Measurements from ENCODE around the gene YEATS2. TPM values are rescaled to one million over a fixed set of nuclear protein-coding genes. Genes with fewer than 3 reads are reported as not detected.
A peak's percentile ranks its signal among the peaks of the same experiment; 100 is the strongest.
"Not testable (repeated sequence)": the region's sequence is repeated elsewhere in the genome, so short reads cannot be mapped to it uniquely, and the experiment has no call there.

Gene YEATS2
- total and polyA plus RNA-seq, 5 experiments from 2014 or later: 4.3 to 24.3 (median 6.8) TPM

GRCh38 chr3:183728204-183728603, 30.6 kb downstream of the YEATS2 start:
- ATAC-seq: no peak
- Mint-ChIP-seq H3K4me3 (no peak overlapping the region), H3K4me1 (peaks cover 0 to 1% (median 0%) of the 10 kb centered on the region in 4 donors), H3K27me3 (no peaks in the 10 kb centered on the region), H3K36me3 (peaks cover 4 to 79% (median 54%) of the 10 kb centered on the region in 3 donors), H3K9me3 (no peaks in the 10 kb centered on the region), H3K27ac (no peak overlapping the region)
- POLR2A ChIA-PET: no interaction called here
- no peak for DNase-seq

DNA sequence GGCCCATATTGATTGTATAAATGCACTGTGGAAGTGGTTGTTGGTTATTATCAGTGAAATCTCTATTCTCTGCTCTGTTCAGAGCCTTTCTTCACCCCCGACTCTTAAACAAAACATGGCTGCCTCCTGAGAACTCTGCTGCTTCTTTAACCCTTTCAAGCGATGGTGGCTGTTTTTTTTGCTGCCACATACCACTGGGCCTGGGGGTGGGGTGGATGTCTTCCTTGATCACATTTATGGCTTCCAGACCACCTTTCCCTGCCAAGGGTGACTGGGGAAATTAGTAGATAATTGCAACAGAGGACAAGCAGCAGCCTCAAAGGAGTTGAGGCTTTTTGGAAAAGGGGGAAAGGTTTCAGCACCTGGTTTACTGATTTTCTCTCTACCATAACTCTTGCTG, 32.8 kb downstream of the YEATS2 start:
- H3K4me3 Mint-ChIP-seq: no peak overlapping the region
- H3K36me3 Mint-ChIP-seq: peaks cover 4 to 84% (median 46%) of the 10 kb centered on the region in 3 donors
- H3K9me3 Mint-ChIP-seq: no peaks in the 10 kb centered on the region
- ATAC-seq (no peak), DNase-seq (no peak)
- H3K27ac Mint-ChIP-seq: peak overlapping the region in 2 of 10 donors; percentile 3 to 56
- H3K4me1 Mint-ChIP-seq: peaks cover 0 to 1% (median 0%) of the 10 kb centered on the region in 4 donors
- POLR2A ChIA-PET: no interaction called here
- no peaks in the 10 kb centered on the region for H3K27me3 Mint-ChIP-seq

- peaks cover 4 to 82% (median 39%) of the 10 kb centered on the region in 3 donors for H3K36me3 Mint-ChIP-seq
Observed at GRCh38 chr3:183731611-183732010, 34.0 kb downstream of the YEATS2 start.

DNA sequence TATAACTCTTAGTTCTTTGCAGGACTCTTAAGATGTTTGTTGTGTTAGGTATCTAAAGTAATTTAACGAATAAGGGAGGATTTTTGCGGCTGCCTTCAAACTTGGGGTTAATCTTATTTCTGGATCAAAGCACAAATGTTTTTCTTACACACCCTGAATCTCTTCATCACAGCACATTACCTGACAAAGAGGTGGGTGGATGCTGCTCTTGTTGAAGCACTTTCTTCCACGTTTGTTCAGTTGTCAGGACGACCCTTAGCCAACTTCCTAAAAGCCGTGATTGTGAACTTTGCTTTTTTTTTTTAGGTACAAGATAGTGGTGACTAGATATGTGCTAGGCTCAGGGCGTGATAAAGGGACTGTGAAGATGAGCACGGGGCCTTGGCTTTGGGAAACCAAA, 36.0 kb downstream of the YEATS2 start:
- POLR2A ChIA-PET: no interaction called here
- H3K4me1 Mint-ChIP-seq: peaks cover 0 to 1% (median 0%) of the 10 kb centered on the region in 4 donors
- no peaks in the 10 kb centered on the region for H3K9me3 Mint-ChIP-seq
- no peak overlapping the region for H3K4me3 Mint-ChIP-seq
- no peak for ATAC-seq
- H3K36me3 Mint-ChIP-seq: peaks cover 7 to 83% (median 42%) of the 10 kb centered on the region in 3 donors
- DNase-seq: no peak
- no peaks in the 10 kb centered on the region for H3K27me3 Mint-ChIP-seq
- no peak overlapping the region for H3K27ac Mint-ChIP-seq

More at GRCh38 chr3:183731611-183732010, 34.0 kb downstream of the YEATS2 start:
- Mint-ChIP-seq H3K27me3 (no peaks in the 10 kb centered on the region), H3K4me3 (no peak overlapping the region), H3K27ac (no peak overlapping the region), H3K4me1 (peaks cover 0 to 1% (median 0%) of the 10 kb centered on the region in 4 donors), H3K9me3 (no peaks in the 10 kb centered on the region)
- DNase-seq (no peak), ATAC-seq (no peak)
- POLR2A ChIA-PET: no interaction called here

DNA sequence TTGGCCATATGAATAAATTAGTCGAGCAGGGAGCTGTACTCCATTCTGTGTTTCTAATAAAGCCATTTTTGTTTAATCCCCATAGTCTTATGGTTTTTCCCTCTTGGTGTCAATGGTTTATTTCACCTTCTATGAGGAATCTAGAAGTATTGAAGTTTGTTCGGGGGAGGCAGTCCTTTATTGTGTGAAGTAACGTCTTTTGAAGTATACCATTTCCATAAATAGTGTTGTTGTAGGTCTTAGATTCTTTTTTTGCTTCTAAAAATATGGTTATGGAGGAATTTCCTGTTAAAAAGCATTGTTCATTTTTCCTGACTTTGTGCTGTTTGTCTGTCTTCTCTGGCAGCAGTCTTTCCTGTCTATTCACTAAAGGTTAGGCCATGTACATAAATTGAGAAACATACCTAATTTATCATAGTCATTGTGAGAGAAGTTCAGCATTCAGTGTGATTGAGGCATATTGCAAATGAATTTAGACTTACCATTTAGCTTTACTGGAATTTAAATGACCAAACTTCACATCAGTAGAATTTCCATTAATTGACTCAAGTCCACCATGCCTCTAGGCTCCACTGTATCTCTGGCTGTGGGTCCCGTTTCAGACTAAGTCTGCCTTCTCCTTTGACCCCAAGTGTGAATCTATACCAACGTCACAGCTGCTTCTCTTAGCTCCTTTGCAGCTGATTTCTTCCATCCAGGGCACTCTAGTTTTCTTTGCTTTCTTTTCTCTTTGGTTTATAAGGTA, 37.3 kb downstream of the YEATS2 start:
- POLR2A ChIA-PET: no interaction called here
- H3K27ac Mint-ChIP-seq: peak overlapping the region in 2 of 10 donors; percentile 10 to 18
- peaks cover 0 to 1% (median 0%) of the 10 kb centered on the region in 4 donors for H3K4me1 Mint-ChIP-seq
- H3K9me3 Mint-ChIP-seq: no peaks in the 10 kb centered on the region
- no peak for DNase-seq
- no peaks in the 10 kb centered on the region for H3K27me3 Mint-ChIP-seq
- no peak overlapping the region for H3K4me3 Mint-ChIP-seq
- peaks cover 7 to 75% (median 32%) of the 10 kb centered on the region in 3 donors for H3K36me3 Mint-ChIP-seq
- no peak for ATAC-seq

DNA sequence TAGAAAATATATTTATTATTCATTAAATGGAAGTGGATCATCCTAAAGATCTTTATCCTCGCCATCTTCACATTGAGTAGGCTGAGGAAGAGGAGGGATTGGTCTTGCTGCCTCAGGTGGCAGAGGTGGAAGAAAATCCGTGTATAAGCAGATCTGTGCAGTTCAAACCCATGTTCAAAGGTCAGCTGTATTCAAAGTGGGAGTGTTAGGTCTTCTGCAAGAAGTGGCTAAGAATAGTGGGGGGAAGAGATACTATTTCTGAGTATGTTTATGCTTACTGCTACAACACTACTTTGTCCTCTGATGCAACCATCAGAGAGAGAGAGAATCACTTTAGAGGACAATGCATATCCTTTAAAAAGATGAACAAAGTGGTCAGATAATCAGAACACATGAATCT, 39.5 kb downstream of the YEATS2 start:
- ATAC-seq (no peak), DNase-seq (no peak)
- Mint-ChIP-seq H3K9me3 (no peaks in the 10 kb centered on the region), H3K4me3 (no peak overlapping the region), H3K27me3 (no peaks in the 10 kb centered on the region), H3K4me1 (no peaks in the 10 kb centered on the region), H3K36me3 (peaks cover 7 to 60% (median 30%) of the 10 kb centered on the region in 3 donors), H3K27ac (no peak overlapping the region)
- POLR2A ChIA-PET: no interaction called here

GRCh38 chr3:183740154-183740553, 42.6 kb downstream of the YEATS2 start:
- H3K36me3 Mint-ChIP-seq: peaks cover 7 to 47% (median 29%) of the 10 kb centered on the region in 3 donors
- H3K27me3 Mint-ChIP-seq, DNase-seq, POLR2A ChIA-PET, H3K4me1 Mint-ChIP-seq, H3K27ac Mint-ChIP-seq, ATAC-seq, H3K4me3 Mint-ChIP-seq, H3K9me3 Mint-ChIP-seq: not testable (repeated sequence)

DNA sequence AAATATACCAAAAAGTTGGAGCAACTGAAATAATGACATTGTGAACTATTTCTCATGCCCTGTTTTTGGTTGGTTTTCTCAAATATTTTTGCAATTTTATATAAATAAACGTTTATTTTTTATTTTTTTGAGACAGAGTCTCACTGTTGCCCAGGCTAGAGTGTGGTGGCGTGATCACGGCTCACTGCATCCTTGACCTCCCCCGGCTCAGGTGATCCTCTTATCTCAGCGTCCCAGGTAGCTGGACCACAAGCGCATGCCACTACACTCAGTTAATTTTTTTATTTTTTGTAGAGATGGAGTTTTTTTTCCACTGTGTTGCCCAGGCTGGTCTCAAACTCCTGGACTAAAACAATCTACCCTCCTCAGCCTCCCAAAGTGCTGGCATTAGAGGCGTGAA, 45.6 kb downstream of the YEATS2 start:
- H3K4me3 Mint-ChIP-seq: no peak overlapping the region
- no peak for DNase-seq
- H3K9me3 Mint-ChIP-seq: no peaks in the 10 kb centered on the region
- H3K4me1 Mint-ChIP-seq: no peaks in the 10 kb centered on the region
- peaks cover 0 to 41% (median 19%) of the 10 kb centered on the region in 3 donors for H3K36me3 Mint-ChIP-seq
- POLR2A ChIA-PET: no interaction called here
- H3K27ac Mint-ChIP-seq: no peak overlapping the region
- H3K27me3 Mint-ChIP-seq: no peaks in the 10 kb centered on the region
- ATAC-seq: no peak

- Mint-ChIP-seq H3K4me3 (no peak overlapping the region), H3K27ac (peak overlapping the region in 3 of 10 donors; percentile 36 to 71 (median 52)), H3K4me1 (no peaks in the 10 kb centered on the region), H3K27me3 (no peaks in the 10 kb centered on the region), H3K36me3 (peaks cover 0 to 49% (median 21%) of the 10 kb centered on the region in 3 donors), H3K9me3 (no peaks in the 10 kb centered on the region)
- DNase-seq (no peak), ATAC-seq (no peak)
- POLR2A ChIA-PET: no interaction called here
Observed at GRCh38 chr3:183745300-183746098, 47.9 kb downstream of the YEATS2 start.

DNA sequence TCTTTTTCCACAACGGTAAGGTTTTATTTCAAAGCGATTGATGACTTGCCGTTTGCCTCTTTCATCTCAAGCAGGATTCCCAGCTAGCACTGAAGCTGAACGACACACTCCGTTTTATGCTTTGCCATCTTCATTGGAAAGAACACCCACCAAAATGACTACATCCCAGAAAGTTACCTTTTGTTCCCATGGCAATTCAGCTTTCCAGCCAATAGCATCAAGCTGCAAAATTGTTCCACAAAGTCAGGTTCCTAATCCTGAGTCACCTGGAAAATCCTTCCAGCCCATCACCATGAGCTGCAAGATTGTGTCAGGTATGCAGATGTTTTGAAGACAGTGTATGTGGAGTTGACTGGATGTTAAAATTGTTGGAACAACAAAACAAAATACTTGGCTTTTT, 56.5 kb downstream of the YEATS2 start:
- ATAC-seq (no peak), DNase-seq (no peak)
- no peaks in the 10 kb centered on the region for H3K9me3 Mint-ChIP-seq
- H3K4me1 Mint-ChIP-seq: no peaks in the 10 kb centered on the region
- H3K27ac Mint-ChIP-seq: no peak overlapping the region
- H3K36me3 Mint-ChIP-seq: peaks cover 0 to 79% (median 21%) of the 10 kb centered on the region in 3 donors
- no peak overlapping the region for H3K4me3 Mint-ChIP-seq
- no peaks in the 10 kb centered on the region for H3K27me3 Mint-ChIP-seq
- POLR2A ChIA-PET: no interaction called here

DNA sequence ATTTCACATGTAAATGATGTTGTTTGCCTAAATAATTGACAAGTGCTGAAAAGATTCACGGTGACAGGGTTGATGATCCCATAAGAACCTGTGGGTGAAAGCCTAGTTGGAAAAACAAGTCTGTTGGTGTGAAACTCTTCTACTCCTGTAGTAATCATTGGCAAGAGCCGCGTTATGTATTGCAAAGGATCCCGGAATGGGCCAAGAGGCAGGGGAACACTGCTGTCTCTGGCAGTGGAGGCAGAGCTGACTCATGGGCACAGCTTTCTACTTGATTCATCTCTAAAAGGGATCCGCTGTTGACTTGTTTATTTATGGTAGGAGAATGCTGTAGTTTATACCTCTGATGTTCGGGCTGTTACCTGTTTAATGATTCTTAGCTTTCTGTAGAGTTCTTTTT, 64.7 kb downstream of the YEATS2 start:
- ATAC-seq (no peak), DNase-seq (no peak)
- Mint-ChIP-seq H3K4me1 (peaks cover 6 to 12% (median 8%) of the 10 kb centered on the region in 4 donors), H3K27me3 (no peaks in the 10 kb centered on the region), H3K9me3 (no peaks in the 10 kb centered on the region), H3K27ac (no peak overlapping the region), H3K36me3 (peaks cover 0 to 55% (median 10%) of the 10 kb centered on the region in 3 donors), H3K4me3 (no peak overlapping the region)
- POLR2A ChIA-PET: no interaction called here

- DNase-seq (peak in 2 of 10 donors; percentile 1 to 3), ATAC-seq (peak in 1 of 2 donors; percentile 27)
- Mint-ChIP-seq H3K9me3 (no peaks in the 10 kb centered on the region), H3K27ac (peak overlapping the region in 7 of 10 donors; percentile 14 to 73 (median 52)), H3K4me3 (no peak overlapping the region), H3K4me1 (peaks cover 7 to 12% (median 9%) of the 10 kb centered on the region in 4 donors), H3K27me3 (no peaks in the 10 kb centered on the region), H3K36me3 (peaks cover 0 to 41% (median 3%) of the 10 kb centered on the region in 3 donors)
- POLR2A ChIA-PET: interaction anchor here (0.7 kb wide), 1 partner anchor 252 kb away, joined by 3 read pairs; no protein-coding TSS in a partner anchor
Observed at GRCh38 chr3:183764847-183765731, 67.5 kb downstream of the YEATS2 start.

All from naive thymus-derived CD8-positive, alpha-beta T cell (primary cell).